Measurements from ENCODE around the gene DAAM2. TPM values are rescaled to one million over a fixed set of nuclear protein-coding genes. Genes with fewer than 3 reads are reported as not detected.

DAAM2 gene
- total and polyA plus RNA-seq, 4 donors = 1.9 to 17.0 (median 4.4) TPM

GRCh38 chr6:39913391-39913916, 121.3 kb downstream of the DAAM2 start:
- Histone ChIP-seq H3K27me3 (ENCODE audit: control insufficient read depth in 4 of 4, insufficient read depth in 4 of 4, low read length in 3 of 4) (no peaks in the 10 kb centered on the region), H3K4me1 (ENCODE audit: control insufficient read depth in 4 of 4, insufficient read depth in 4 of 4, low read length in 3 of 4) (peaks cover 8 to 16% (median 12%) of the 10 kb centered on the region in 4 donors)
- 95% methylated on average over 12 of the region's 12 CpGs for WGBS

More at GRCh38 chr6:39913391-39913916, 121.3 kb downstream of the DAAM2 start:
- DNase-seq (ENCODE audit: low spot score) = no peak
- Histone ChIP-seq H3K9me3 (ENCODE audit: control insufficient read depth in 4 of 4, low read length in 3 of 4) (no peaks in the 10 kb centered on the region), H3K4me3 (ENCODE audit: low read depth in 1 of 3, low read length in 3 of 3) (no peak overlapping the region), H3K27ac (ENCODE audit: low read depth in 1 of 2, low read length in 2 of 2) (no peak overlapping the region), H3K9ac (ENCODE audit: low read depth in 1 of 2, low read length in 2 of 2) (no peak overlapping the region), H3K36me3 (ENCODE audit: control insufficient read depth in 4 of 4, insufficient read depth in 3 of 4, low read depth in 1 of 4, low read length in 3 of 4) (peaks cover 3 to 54% (median 18%) of the 10 kb centered on the region in 4 donors)
- TF ChIP-seq HNF4A (conservative IDR thresholded peaks at IDR 0.05) (no peak), RAD21 (IDR thresholded peaks at IDR 0.05) (no peak), FOXA2 (IDR thresholded peaks at IDR 0.05) (no peak), TAF1 (conservative IDR thresholded peaks at IDR 0.05) (no peak), ZBTB33 (IDR thresholded peaks at IDR 0.05) (no peak), CTCF (IDR thresholded peaks at IDR 0.05; ENCODE audit: low read depth, low read length, missing input control) (no peak), MAX (IDR thresholded peaks at IDR 0.05) (no peak), FOXA1 (IDR thresholded peaks at IDR 0.05) (no peak), NR2F2 (IDR thresholded peaks at IDR 0.05) (no peak), GABPA (IDR thresholded peaks at IDR 0.05 in 1 of 2, conservative IDR thresholded peaks at IDR 0.05 in 1 of 2) (no peak), REST (IDR thresholded peaks at IDR 0.05) (no peak), EGR1 (IDR thresholded peaks at IDR 0.05; ENCODE audit: low read depth in 2 of 2) (no peak), HNF4G (IDR thresholded peaks at IDR 0.05) (no peak), RXRA (IDR thresholded peaks at IDR 0.05) (no peak), YY1 (IDR thresholded peaks at IDR 0.05) (no peak), SP1 (IDR thresholded peaks at IDR 0.05) (no peak), ATF3 (IDR thresholded peaks at IDR 0.05) (no peak), JUND (IDR thresholded peaks at IDR 0.05) (no peak)

Measured in liver (tissue), 9 donors.